ENCODE results near the gene FAM180A. TPM values are rescaled to one million over a fixed set of nuclear protein-coding genes. Genes with fewer than 3 reads are reported as not detected.
"Not testable (repeated sequence)": the region's sequence is repeated elsewhere in the genome, so short reads cannot be mapped to it uniquely, and the experiment has no call there.

Gene FAM180A
- total and polyA plus RNA-seq, 7 experiments from 2014 or later, result not detected

DNA sequence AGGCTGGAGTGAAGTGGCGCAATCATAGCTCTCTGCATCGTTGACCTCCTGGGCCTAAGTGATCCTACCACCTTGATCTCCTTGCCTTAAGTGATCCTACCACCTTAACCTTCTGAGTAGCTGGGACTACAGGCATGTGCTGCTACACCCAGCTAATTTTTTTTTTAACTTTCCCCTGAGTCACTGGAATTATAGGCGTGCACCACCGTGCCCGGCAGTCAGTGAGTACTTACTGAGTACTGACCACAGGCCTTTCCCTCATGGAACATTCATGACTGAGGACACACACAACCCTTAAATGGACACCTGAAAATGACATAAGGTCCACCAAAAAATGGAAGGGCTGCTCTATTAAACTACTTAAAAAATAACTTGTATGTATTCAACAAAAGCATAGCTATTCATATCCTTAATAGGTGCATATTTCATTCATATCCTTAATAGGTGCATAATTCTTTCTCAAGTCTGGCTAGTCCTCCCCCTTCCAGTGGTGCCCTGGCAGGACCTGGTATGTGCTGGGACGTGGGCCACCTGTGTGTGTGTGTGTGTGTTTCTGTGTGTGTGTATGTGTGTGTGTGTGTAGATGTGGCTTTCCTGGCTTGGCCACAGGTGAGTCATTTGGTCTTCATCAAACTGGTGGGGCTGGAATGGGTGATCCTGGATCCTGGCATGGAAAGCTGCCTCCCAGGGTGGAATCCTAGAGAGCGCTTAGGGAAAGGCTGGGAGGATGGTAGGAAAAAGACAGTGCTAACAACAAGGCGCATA is 3.5 kb downstream of the FAM180A start:
- Mint-ChIP-seq H3K27ac (no peak overlapping the region), H3K4me3 (no peak overlapping the region), H3K36me3 (no peaks in the 10 kb centered on the region), H3K27me3 (peaks cover 3 to 15% (median 4%) of the 10 kb centered on the region in 5 donors), H3K9me3 (no peaks in the 10 kb centered on the region), H3K4me1 (no peaks in the 10 kb centered on the region)
- Histone ChIP-seq H3K4me1 (ENCODE audit: control insufficient read depth in 2 of 2, insufficient read depth in 2 of 2, low read length in 2 of 2) (no peaks in the 10 kb centered on the region), H3K9me3 (ENCODE audit: control insufficient read depth in 2 of 3, low read length in 3 of 3) (no peaks in the 10 kb centered on the region), H3K4me3 (ENCODE audit: low read length) (no peak overlapping the region), H3K36me3 (ENCODE audit: control insufficient read depth in 2 of 3, insufficient read depth in 3 of 3, low read length in 3 of 3) (no peaks in the 10 kb centered on the region), H3K27me3 (ENCODE audit: control insufficient read depth in 2 of 2, insufficient read depth in 2 of 2, low read length in 2 of 2) (no peaks in the 10 kb centered on the region), H3K27ac (ENCODE audit: low read depth, low read length) (no peak overlapping the region)
- CTCF ChIA-PET, result no interaction called here
- POLR2A ChIA-PET, result no interaction called here
- ATAC-seq, result no peak
- no peak for DNase-seq
- intact Hi-C loops (cut with micrococcal nuclease), result no loop called here

DNA sequence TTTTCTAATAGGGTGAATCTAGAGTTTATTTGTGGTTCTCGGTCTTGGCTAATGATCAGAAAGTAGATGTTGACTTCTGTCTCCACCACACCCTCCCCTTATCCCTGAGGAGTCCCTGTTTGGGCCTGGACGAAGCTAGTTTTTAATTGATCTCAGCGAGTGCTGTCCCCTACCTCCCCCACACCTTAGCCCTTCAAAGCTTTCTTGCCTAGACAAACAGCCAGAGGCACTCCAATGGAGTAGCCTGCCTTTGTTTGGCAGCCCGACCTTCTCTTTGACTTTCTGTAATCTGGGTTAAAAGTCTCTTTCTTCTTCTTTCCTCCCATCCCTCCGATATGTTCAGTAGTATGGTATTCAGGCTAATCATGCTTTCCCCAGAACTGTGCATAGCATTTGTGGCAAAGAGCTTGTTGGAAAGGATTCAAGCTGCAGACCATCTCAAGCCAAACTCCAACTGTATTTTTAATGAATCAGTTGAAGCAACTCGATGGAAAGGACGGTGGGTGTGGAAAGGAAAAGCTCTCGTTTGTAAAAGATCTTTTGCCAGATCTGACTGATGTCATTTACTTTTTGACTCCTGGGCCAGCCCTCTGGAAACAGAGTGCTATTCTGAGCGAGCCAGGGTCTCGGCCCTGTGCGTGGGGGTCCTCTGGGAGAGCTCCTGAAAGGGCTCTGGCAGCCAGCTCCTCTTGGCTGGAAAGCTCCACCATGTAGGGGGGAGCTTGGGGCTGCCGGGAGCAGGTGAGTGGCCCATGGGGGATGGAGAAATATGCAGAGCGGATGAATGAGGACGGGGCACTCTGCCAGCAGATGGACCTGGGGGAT is 4.5 kb downstream of the FAM180A start:
- POLR2A ChIA-PET, result no interaction called here
- ATAC-seq, result no peak
- Mint-ChIP-seq H3K27ac (no peak overlapping the region), H3K27me3 (peaks cover 3 to 15% (median 4%) of the 10 kb centered on the region in 5 donors), H3K36me3 (no peaks in the 10 kb centered on the region), H3K9me3 (no peaks in the 10 kb centered on the region), H3K4me3 (no peak overlapping the region), H3K4me1 (no peaks in the 10 kb centered on the region)
- intact Hi-C loops (cut with micrococcal nuclease), result no loop called here
- DNase-seq, result no peak
- H3K4me1 ChIP-seq (ENCODE audit: control insufficient read depth in 2 of 2, insufficient read depth in 2 of 2, low read length in 2 of 2), result no peaks in the 10 kb centered on the region
- no peak overlapping the region for H3K4me3 ChIP-seq (ENCODE audit: low read length)
- CTCF ChIA-PET, result no interaction called here
- no peak overlapping the region for H3K27ac ChIP-seq (ENCODE audit: low read depth, low read length)
- H3K36me3 ChIP-seq (ENCODE audit: control insufficient read depth in 2 of 3, insufficient read depth in 3 of 3, low read length in 3 of 3), result no peaks in the 10 kb centered on the region
- no peaks in the 10 kb centered on the region for H3K27me3 ChIP-seq (ENCODE audit: control insufficient read depth in 2 of 2, insufficient read depth in 2 of 2, low read length in 2 of 2)
- no peaks in the 10 kb centered on the region for H3K9me3 ChIP-seq (ENCODE audit: control insufficient read depth in 2 of 3, low read length in 3 of 3)

DNA sequence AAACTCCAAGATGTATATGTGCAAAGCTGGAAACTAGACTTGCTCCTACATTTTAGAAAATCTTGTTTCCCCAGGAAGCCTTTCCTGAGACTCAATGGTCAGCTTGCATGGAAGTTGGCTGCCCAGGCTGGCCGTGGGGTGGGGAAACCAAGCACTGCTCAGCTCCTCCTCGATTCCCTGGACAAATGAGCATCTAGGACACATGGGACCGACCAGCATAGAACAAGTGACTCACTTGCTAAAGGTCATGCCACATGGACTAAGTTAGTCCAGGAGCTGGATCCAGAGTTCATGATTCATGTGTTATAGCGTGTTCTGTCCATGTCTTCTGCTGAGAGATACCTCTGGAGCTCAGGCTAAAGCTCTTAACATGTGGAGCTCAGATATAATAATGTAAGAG is 6.2 kb downstream of the FAM180A start:
- Histone ChIP-seq H3K27ac (ENCODE audit: low read depth, low read length) (no peak overlapping the region), H3K4me1 (ENCODE audit: control insufficient read depth in 2 of 2, insufficient read depth in 2 of 2, low read length in 2 of 2) (no peaks in the 10 kb centered on the region), H3K27me3 (ENCODE audit: control insufficient read depth in 2 of 2, insufficient read depth in 2 of 2, low read length in 2 of 2) (no peaks in the 10 kb centered on the region), H3K4me3 (ENCODE audit: low read length) (no peak overlapping the region), H3K9me3 (ENCODE audit: control insufficient read depth in 2 of 3, low read length in 3 of 3) (no peaks in the 10 kb centered on the region), H3K36me3 (ENCODE audit: control insufficient read depth in 2 of 3, insufficient read depth in 3 of 3, low read length in 3 of 3) (no peaks in the 10 kb centered on the region)
- peaks cover 4 to 15% (median 9%) of the 10 kb centered on the region in 5 donors for H3K27me3 Mint-ChIP-seq
- H3K9me3 Mint-ChIP-seq, result no peaks in the 10 kb centered on the region
- intact Hi-C loops (cut with micrococcal nuclease), result no loop called here
- DNase-seq, result no peak
- H3K27ac Mint-ChIP-seq, result no peak overlapping the region
- H3K36me3 Mint-ChIP-seq, result no peaks in the 10 kb centered on the region
- ChIA-PET CTCF (no interaction called here), POLR2A (no interaction called here)
- H3K4me3 Mint-ChIP-seq, result no peak overlapping the region
- no peaks in the 10 kb centered on the region for H3K4me1 Mint-ChIP-seq
- ATAC-seq, result no peak

DNA sequence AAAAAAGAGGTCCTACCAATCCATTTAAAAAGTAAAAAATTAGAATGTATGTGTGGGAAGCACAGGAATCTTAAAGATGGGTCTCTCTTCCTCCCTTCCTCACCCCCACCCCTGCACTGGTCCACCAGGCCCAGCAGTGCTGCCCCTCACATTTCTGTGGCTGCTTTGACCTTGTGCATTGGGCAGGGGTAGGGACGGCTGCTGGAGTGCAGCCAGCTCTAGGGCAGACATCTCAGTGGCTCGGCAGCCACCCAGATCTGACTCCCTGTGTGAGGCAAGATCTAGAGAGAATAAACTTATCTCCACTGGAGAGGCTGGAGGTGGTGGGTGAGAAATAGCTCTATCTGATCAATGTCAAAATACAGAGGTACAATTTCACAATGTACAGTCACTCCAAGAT is 6.7 kb downstream of the FAM180A start:
- intact Hi-C loops (cut with micrococcal nuclease), result no loop called here
- no peaks in the 10 kb centered on the region for H3K4me1 ChIP-seq (ENCODE audit: control insufficient read depth in 2 of 2, insufficient read depth in 2 of 2, low read length in 2 of 2)
- H3K4me3 Mint-ChIP-seq, result no peak overlapping the region
- ATAC-seq, result no peak
- H3K36me3 ChIP-seq (ENCODE audit: control insufficient read depth in 2 of 3, insufficient read depth in 3 of 3, low read length in 3 of 3), result no peaks in the 10 kb centered on the region
- DNase-seq, result no peak
- no peak overlapping the region for H3K27ac Mint-ChIP-seq
- H3K27ac ChIP-seq (ENCODE audit: low read depth, low read length), result no peak overlapping the region
- H3K27me3 Mint-ChIP-seq, result peaks cover 4 to 15% (median 9%) of the 10 kb centered on the region in 5 donors
- ChIA-PET CTCF (no interaction called here), POLR2A (no interaction called here)
- no peaks in the 10 kb centered on the region for H3K27me3 ChIP-seq (ENCODE audit: control insufficient read depth in 2 of 2, insufficient read depth in 2 of 2, low read length in 2 of 2)
- H3K4me3 ChIP-seq (ENCODE audit: low read length), result no peak overlapping the region
- no peaks in the 10 kb centered on the region for H3K36me3 Mint-ChIP-seq
- no peaks in the 10 kb centered on the region for H3K9me3 Mint-ChIP-seq
- no peaks in the 10 kb centered on the region for H3K9me3 ChIP-seq (ENCODE audit: control insufficient read depth in 2 of 3, low read length in 3 of 3)
- H3K4me1 Mint-ChIP-seq, result no peaks in the 10 kb centered on the region

DNA sequence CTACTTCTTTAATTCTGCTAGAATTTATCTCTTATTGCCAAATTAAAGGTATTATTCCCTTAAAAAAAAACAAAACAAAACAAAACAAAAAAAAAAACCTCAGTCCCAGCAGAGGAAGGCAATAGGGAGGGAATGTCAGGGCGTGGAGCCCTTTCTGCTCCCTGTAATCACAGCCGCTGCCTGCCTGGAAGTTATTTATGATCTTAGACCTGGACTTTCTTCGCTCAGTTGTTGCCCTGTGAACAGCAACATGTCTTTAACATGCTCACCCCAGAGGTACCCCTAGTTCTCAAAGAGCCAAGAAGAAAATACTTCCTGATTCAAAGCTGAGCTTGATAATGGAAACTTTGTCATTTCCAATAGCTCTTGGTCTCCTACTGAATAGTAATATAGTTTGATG is 7.7 kb downstream of the FAM180A start:
- Histone ChIP-seq H3K4me1 (ENCODE audit: control insufficient read depth in 2 of 2, insufficient read depth in 2 of 2, low read length in 2 of 2) (no peaks in the 10 kb centered on the region), H3K36me3 (ENCODE audit: control insufficient read depth in 2 of 3, insufficient read depth in 3 of 3, low read length in 3 of 3) (no peaks in the 10 kb centered on the region), H3K4me3 (ENCODE audit: low read length) (no peak overlapping the region), H3K27ac (ENCODE audit: low read depth, low read length) (no peak overlapping the region), H3K9me3 (ENCODE audit: control insufficient read depth in 2 of 3, low read length in 3 of 3) (no peaks in the 10 kb centered on the region), H3K27me3 (ENCODE audit: control insufficient read depth in 2 of 2, insufficient read depth in 2 of 2, low read length in 2 of 2) (no peaks in the 10 kb centered on the region)
- no peaks in the 10 kb centered on the region for H3K4me1 Mint-ChIP-seq
- intact Hi-C loops (cut with micrococcal nuclease), result no loop called here
- CTCF ChIA-PET, result no interaction called here
- peaks cover 4 to 20% (median 9%) of the 10 kb centered on the region in 5 donors for H3K27me3 Mint-ChIP-seq
- no peaks in the 10 kb centered on the region for H3K36me3 Mint-ChIP-seq
- no peak overlapping the region for H3K4me3 Mint-ChIP-seq
- no peak overlapping the region for H3K27ac Mint-ChIP-seq
- H3K9me3 Mint-ChIP-seq, result no peaks in the 10 kb centered on the region
- DNase-seq (no peak), ATAC-seq (no peak)
- POLR2A ChIA-PET, result no interaction called here

DNA sequence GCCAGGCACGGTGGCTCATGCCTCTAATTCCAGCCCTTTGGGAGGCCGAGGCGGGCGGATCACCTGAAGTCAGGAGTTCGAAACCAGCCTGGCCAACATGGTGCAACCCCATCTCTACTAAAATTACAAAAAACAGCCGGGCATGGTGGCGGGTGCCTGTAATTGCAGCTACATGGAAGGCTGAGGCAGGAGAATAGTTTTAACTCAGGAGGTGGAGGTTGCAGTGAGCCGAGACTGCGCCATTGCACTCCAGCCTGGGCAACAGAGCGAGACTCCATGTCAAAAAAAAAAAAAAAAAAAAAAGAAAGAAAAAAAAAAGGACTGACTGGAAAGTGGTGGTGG is 11.3 kb downstream of the FAM180A start:
- peaks cover 4 to 12% (median 11%) of the 10 kb centered on the region in 5 donors for H3K27me3 Mint-ChIP-seq
- H3K4me3 ChIP-seq (ENCODE audit: low read length); H3K27me3 ChIP-seq (ENCODE audit: control insufficient read depth in 2 of 2, insufficient read depth in 2 of 2, low read length in 2 of 2); H3K36me3 ChIP-seq (ENCODE audit: control insufficient read depth in 2 of 3, insufficient read depth in 3 of 3, low read length in 3 of 3); intact Hi-C loops (cut with micrococcal nuclease); H3K27ac ChIP-seq (ENCODE audit: low read depth, low read length); ATAC-seq; H3K4me1 ChIP-seq (ENCODE audit: control insufficient read depth in 2 of 2, insufficient read depth in 2 of 2, low read length in 2 of 2); H3K36me3 Mint-ChIP-seq; DNase-seq; H3K4me1 Mint-ChIP-seq; H3K27ac Mint-ChIP-seq; H3K9me3 ChIP-seq (ENCODE audit: control insufficient read depth in 2 of 3, low read length in 3 of 3); H3K4me3 Mint-ChIP-seq; H3K9me3 Mint-ChIP-seq; POLR2A ChIA-PET: not testable (repeated sequence)
- CTCF ChIA-PET, result interaction anchor here (0.7 kb wide), 1 partner anchor 275 kb away, joined by 5 read pairs; no protein-coding TSS in a partner anchor

Measured in naive thymus-derived CD4-positive, alpha-beta T cell (primary cell).